Body of pancreas (tissue), 4 donors: ENCODE results near the gene IL21R. TPM values are rescaled to one million over a fixed set of nuclear protein-coding genes. Genes with fewer than 3 reads are reported as not detected.

Experiments used
- ATAC-seq: fragments of 150-250 bp; one replicate; pipeline ENCODE4 v1.9.1; 2016
- DNase-seq, 4 donors: peaks; one replicate each; pipeline ENCODE4 v3.0.0-alpha.2; 2019
- H3K27ac ChIP-seq, 4 donors: fragments of 200-600 bp; sonication (generic); 1 replicate in 3 of 4; 2 replicates in 1 of 4; pipeline versions ENCODE4 v1.5.1 to v1.6.1; 2016 to 2019; ENCODE audit warnings: mild to moderate bottlenecking in 1 of 4, mixed read lengths in 1 of 4, moderate library complexity in 1 of 4
- H3K27me3 ChIP-seq, 2 donors: fragments of 200-600 bp; sonication (generic); one replicate each; pipeline ENCODE4 v1.6.0; 2016; ENCODE audit warnings: mild to moderate bottlenecking in 1 of 2
- H3K36me3 ChIP-seq, 2 donors: fragments of 200-600 bp; sonication (generic); replicated peaks in 1 of 2; 2 replicates each; pipeline ENCODE4 v1.5.1; 2016; ENCODE audit warnings: low read depth in 2 of 2; ENCODE audit not compliant: insufficient read depth in 1 of 2
- H3K4me1 ChIP-seq: fragments of 200-600 bp; sonication (generic); one replicate; pipeline ENCODE4 v1.6.0; 2016
- H3K4me3 ChIP-seq, 2 donors: fragments of 200-600 bp; sonication (generic); 1 replicate in 1 of 2; 2 replicates in 1 of 2; pipeline ENCODE4 v1.5.1; 2016 to 2019
- H3K9me3 ChIP-seq, 3 donors: fragments of 200-600 bp; sonication (generic); 1 replicate in 2 of 3; 2 replicates in 1 of 3; pipeline ENCODE4 v1.5.1; 2016
- CTCF ChIP-seq, 7 experiments: fragments of 450-650 bp in 4 of 7; fragments of 200-600 bp in 3 of 7; sonication (generic) in 3 of 7; IDR thresholded peaks; one replicate each; pipeline ENCODE4 v1.5.1; 2016 to 2019; ENCODE audit warnings: antibody characterized with exemption in 7 of 7
- POLR2A ChIP-seq, 3 donors: fragments of 450-650 bp; IDR thresholded peaks; one replicate each; pipeline ENCODE4 v1.6.1; 2016; ENCODE audit warnings: antibody characterized with exemption in 3 of 3, mild to moderate bottlenecking in 2 of 3
- WGBS, 2 donors: methylation state at CpG; one replicate each; pipeline ENCODE4 v1.1.5; 2017; 5-methylcytosine and 5-hydroxymethylcytosine counted together
- intact Hi-C: fragments of 100-400 bp; cut with DNase I; formaldehyde crosslinking; loops from one replicate; pipeline ENCODE4 v1.15.1; 2023
- total RNA-seq, 2 donors: library from RNA; depleted of rRNA; stranded (reverse); fragments of >200 nt; gene quantifications; one replicate each; pipeline ENCODE4 v1.1.0, GENCODE V29; 2016

IL21R gene
- total RNA-seq, 2 donors from 2014 or later: 0.26 TPM; not detected in 1

GRCh38 chr16:27474921-27475320 lies 72.9 kb downstream of the IL21R start:
- 89 to 94% methylated on average over 9 of the region's 9 CpGs for WGBS, 2 donors
- no peak for ATAC-seq
- H3K9me3 ChIP-seq: no peaks in the 10 kb centered on the region
- H3K36me3 ChIP-seq: peaks cover 22 to 47% of the 10 kb centered on the region in 2 donors
- intact Hi-C loops: no loop called here
- no peak overlapping the region for H3K4me3 ChIP-seq
- no peak overlapping the region for H3K27ac ChIP-seq
- DNase-seq: no peak
- no peaks in the 10 kb centered on the region for H3K4me1 ChIP-seq
- no peak for TF ChIP-seq CTCF (IDR thresholded peaks at IDR 0.05)
- no peak for TF ChIP-seq POLR2A (IDR thresholded peaks at IDR 0.05)
- no peaks in the 10 kb centered on the region for H3K27me3 ChIP-seq

- Histone ChIP-seq H3K4me1 (no peaks in the 10 kb centered on the region), H3K9me3 (no peaks in the 10 kb centered on the region), H3K27ac (no peak overlapping the region), H3K36me3 (peaks cover 15 to 44% of the 10 kb centered on the region in 2 donors), H3K4me3 (no peak overlapping the region), H3K27me3 (no peaks in the 10 kb centered on the region)
- intact Hi-C loops: no loop called here
- no peak for ATAC-seq
- no peak for TF ChIP-seq CTCF (IDR thresholded peaks at IDR 0.05)
- no peak for TF ChIP-seq POLR2A (IDR thresholded peaks at IDR 0.05)
- DNase-seq: no peak
- whole genome bisulfite sequencing, 2 donors: 89 to 96% methylated on average over 9 of the region's 9 CpGs
Observed at GRCh38 chr16:27475561-27475960, 73.6 kb downstream of the IL21R start.

GRCh38 chr16:27476240-27476639 lies 74.3 kb downstream of the IL21R start:
- no peaks in the 10 kb centered on the region for H3K27me3 ChIP-seq
- H3K27ac ChIP-seq: no peak overlapping the region
- DNase-seq: no peak
- ATAC-seq: no peak
- H3K4me1 ChIP-seq: no peaks in the 10 kb centered on the region
- H3K9me3 ChIP-seq: no peaks in the 10 kb centered on the region
- intact Hi-C loops: no loop called here
- WGBS, 2 donors: 90 to 91% methylated on average over 9 of the region's 9 CpGs
- peaks cover 8 to 41% of the 10 kb centered on the region in 2 donors for H3K36me3 ChIP-seq
- no peak overlapping the region for H3K4me3 ChIP-seq
- TF ChIP-seq CTCF (IDR thresholded peaks at IDR 0.05): no peak
- no peak for TF ChIP-seq POLR2A (IDR thresholded peaks at IDR 0.05)

GRCh38 chr16:27480761-27481160 lies 78.8 kb downstream of the IL21R start:
- DNase-seq: no peak
- no peak overlapping the region for H3K4me3 ChIP-seq
- ATAC-seq: no peak
- 65 to 70% methylated on average over 7 of the region's 7 CpGs for WGBS, 2 donors
- intact Hi-C loops: no loop called here
- H3K27me3 ChIP-seq: no peaks in the 10 kb centered on the region
- TF ChIP-seq POLR2A (IDR thresholded peaks at IDR 0.05) (no peak), CTCF (IDR thresholded peaks at IDR 0.05) (no peak)
- peaks cover 23 to 55% of the 10 kb centered on the region in 2 donors for H3K36me3 ChIP-seq
- H3K4me1 ChIP-seq: no peaks in the 10 kb centered on the region
- no peaks in the 10 kb centered on the region for H3K9me3 ChIP-seq
- H3K27ac ChIP-seq: no peak overlapping the region

- ATAC-seq: no peak
- no peaks in the 10 kb centered on the region for H3K4me1 ChIP-seq
- no peak for TF ChIP-seq POLR2A (IDR thresholded peaks at IDR 0.05)
- TF ChIP-seq CTCF (IDR thresholded peaks at IDR 0.05): no peak
- WGBS, 2 donors: 86 to 90% methylated on average over 15 of the region's 15 CpGs
- no peaks in the 10 kb centered on the region for H3K9me3 ChIP-seq
- H3K27ac ChIP-seq: no peak overlapping the region
- H3K36me3 ChIP-seq: peaks cover 23 to 53% of the 10 kb centered on the region in 2 donors
- DNase-seq: no peak
- intact Hi-C loops: no loop called here
- H3K27me3 ChIP-seq: no peaks in the 10 kb centered on the region
- H3K4me3 ChIP-seq: no peak overlapping the region
Observed at GRCh38 chr16:27481282-27481934, 79.4 kb downstream of the IL21R start.
